GM12873 (cell line): Measurements from ENCODE around the gene PPP2R1A.

Source experiments
- CTCF ChIP-seq: IDR thresholded peaks from 2 replicates; pipeline ENCODE4 v1.5.1; 2012; ENCODE audit warnings: low read depth, mild to moderate bottlenecking, moderate library complexity, low read length, control low read depth; ENCODE audit not compliant: insufficient read depth; ENCODE audit errors: missing control alignments

The PPP2R1A gene

GRCh38 chr19:52211203-52211602 is 21.4 kb downstream of the PPP2R1A start:
- TF ChIP-seq CTCF = no peak

GRCh38 chr19:52211926-52212571 is 22.2 kb downstream of the PPP2R1A start:
- no peak for TF ChIP-seq CTCF

- no peak for TF ChIP-seq CTCF
Observed at GRCh38 chr19:52212572-52213255, 22.9 kb downstream of the PPP2R1A start.

GRCh38 chr19:52214241-52214640 is 24.4 kb downstream of the PPP2R1A start:
- TF ChIP-seq CTCF = no peak

- no peak for TF ChIP-seq CTCF
Observed at GRCh38 chr19:52216401-52216800, 26.5 kb downstream of the PPP2R1A start.

- TF ChIP-seq CTCF = no peak
Observed at GRCh38 chr19:52217576-52217975, 27.7 kb downstream of the PPP2R1A start.

- TF ChIP-seq CTCF = no peak
Observed at GRCh38 chr19:52219611-52220010, 29.8 kb downstream of the PPP2R1A start.
